CD4-positive, alpha-beta memory T cell (primary cell): Measurements from ENCODE around the gene SEC14L3. TPM values are rescaled to one million over a fixed set of nuclear protein-coding genes. Genes with fewer than 3 reads are reported as not detected.

Source experiments
- CTCF ChIA-PET: fragments of 350-600 bp; sonication (Branson Sonifier 250); formaldehyde crosslinking; loops from one replicate; lab custom pipeline; 2021; ENCODE audit warnings: inconsistent platforms; ENCODE audit not compliant: partially characterized antibody; lab: Charles Lee
- POLR2A ChIA-PET: fragments of 350-600 bp; sonication (Branson Sonifier 250); formaldehyde crosslinking; loops from one replicate; lab custom pipeline; 2021; ENCODE audit not compliant: partially characterized antibody; lab: Charles Lee
- DNase-seq, 5 donors: peaks; one replicate each; pipeline versions ENCODE4 v3.0.0 to v3.0.0-alpha.2; 2020 to 2022; ENCODE audit warnings: mixed read lengths in 1 of 5
- H3K27ac ChIP-seq: one replicate; pipeline ENCODE4 v1.7.0; 2013; ENCODE audit warnings: low read depth, low read length
- H3K27me3 ChIP-seq: 2 replicates; pipeline ENCODE4 v1.7.0; 2013; ENCODE audit warnings: mild to moderate bottlenecking, low read length, moderate library complexity; ENCODE audit not compliant: insufficient read depth
- H3K36me3 ChIP-seq: 2 replicates; pipeline ENCODE4 v1.7.0; 2013; ENCODE audit warnings: mild to moderate bottlenecking, low read length, moderate library complexity; ENCODE audit not compliant: insufficient read depth
- H3K4me1 ChIP-seq: 2 replicates; pipeline ENCODE4 v1.7.0; 2013; ENCODE audit warnings: mild to moderate bottlenecking, low read length, moderate library complexity; ENCODE audit not compliant: insufficient read depth
- H3K4me3 ChIP-seq, 2 donors: one replicate each; pipeline ENCODE4 v1.7.0; 2013; ENCODE audit warnings: low read length in 2 of 2, mild to moderate bottlenecking in 1 of 2
- H3K9me3 ChIP-seq, 2 donors: one replicate each; pipeline ENCODE4 v1.7.0; 2013; ENCODE audit warnings: low read length in 2 of 2, control low read depth in 1 of 2; ENCODE audit not compliant: control insufficient read depth in 1 of 2
- H3K27ac Mint-ChIP-seq, 7 donors: one replicate each; pipeline ENCODE4 v1.8.0; 2020 to 2021; ENCODE audit warnings: mixed read lengths in 7 of 7, mild to moderate bottlenecking in 6 of 7, inconsistent platforms in 3 of 7, moderate library complexity in 3 of 7
- H3K27me3 Mint-ChIP-seq, 2 donors: one replicate each; pipeline ENCODE4 v1.8.0; 2020 to 2021; ENCODE audit warnings: mixed read lengths in 2 of 2
- H3K36me3 Mint-ChIP-seq, 2 donors: one replicate each; pipeline ENCODE4 v1.8.0; 2020 to 2021; ENCODE audit warnings: mixed read lengths in 2 of 2, inconsistent platforms in 1 of 2, mild to moderate bottlenecking in 1 of 2
- H3K4me1 Mint-ChIP-seq, 4 donors: one replicate each; pipeline ENCODE4 v1.8.0; 2020 to 2021; ENCODE audit warnings: mixed read lengths in 4 of 4, mild to moderate bottlenecking in 1 of 4
- H3K4me3 Mint-ChIP-seq, 8 donors: one replicate each; pipeline ENCODE4 v1.8.0; 2020 to 2021; ENCODE audit warnings: mixed read lengths in 8 of 8, mild to moderate bottlenecking in 7 of 8, moderate library complexity in 6 of 8, inconsistent platforms in 3 of 8
- H3K9me3 Mint-ChIP-seq, 8 donors: one replicate each; pipeline ENCODE4 v1.8.0; 2020 to 2021; ENCODE audit warnings: mixed read lengths in 8 of 8, mild to moderate bottlenecking in 5 of 8, inconsistent platforms in 3 of 8, moderate library complexity in 1 of 8
- intact Hi-C: fragments of 100-400 bp; cut with micrococcal nuclease; formaldehyde crosslinking; loops from one replicate; pipeline ENCODE4 v1.15.1; 2023
- polyA plus RNA-seq, 2 donors: library from polyadenylated mRNA; unstranded; fragments of 300-500 nt; fragmentation: Illumina TruSeq; gene quantifications; one replicate each; pipeline ENCODE4 v1.2.3, GENCODE V29; 2021
- total RNA-seq, 2 experiments: library from RNA; stranded (reverse); gene quantifications; one replicate each; pipeline ENCODE4 v1.2.3, GENCODE V29; 2021

Gene SEC14L3
- total RNA-seq (not detected), polyA plus RNA-seq (not detected)

GRCh38 chr22:30471616-30472318, at the start of gene SEC14L3:
SEC14L3 (minus strand) TSS chr22:30472017; CDS start chr22:30471958, 59 bp downstream.
- H3K36me3 ChIP-seq, result no peaks in the 10 kb centered on the region
- H3K4me3 ChIP-seq, result no peak within 1 kb of the TSS
- Mint-ChIP-seq H3K9me3 (no peaks in the 10 kb centered on the region), H3K27ac (peak within 1 kb of the TSS in 3 of 7 donors; percentile 35 to 83 (median 54)), H3K36me3 (no peaks in the 10 kb centered on the region), H3K4me3 (no peak within 1 kb of the TSS), H3K4me1 (peaks cover 10 to 15% (median 13%) of the 10 kb centered on the region in 4 donors), H3K27me3 (peaks cover 15 to 20% of the 10 kb centered on the region in 2 donors)
- ChIA-PET POLR2A (no interaction called here), CTCF (interaction anchor here (1.0 kb wide), 1 partner anchor 12 kb away, joined by 4 read pairs; no protein-coding TSS in a partner anchor)
- H3K27me3 ChIP-seq, result no peaks in the 10 kb centered on the region
- H3K9me3 ChIP-seq, result no peaks in the 10 kb centered on the region
- peaks cover 6% of the 10 kb centered on the region for H3K4me1 ChIP-seq
- H3K27ac ChIP-seq, result no peak within 1 kb of the TSS
- intact Hi-C loops, result no loop called here
- DNase-seq, result no peak

- ChIA-PET CTCF (no interaction called here), POLR2A (no interaction called here)
- Mint-ChIP-seq H3K27ac (no peak overlapping the region), H3K27me3 (peaks cover 5% of the 10 kb centered on the region in 2 donors), H3K4me3 (no peak overlapping the region), H3K4me1 (no peaks in the 10 kb centered on the region), H3K9me3 (no peaks in the 10 kb centered on the region), H3K36me3 (no peaks in the 10 kb centered on the region)
- intact Hi-C loops, result no loop called here
- H3K9me3 ChIP-seq, result no peaks in the 10 kb centered on the region
- H3K36me3 ChIP-seq, result no peaks in the 10 kb centered on the region
- H3K4me3 ChIP-seq, result no peak overlapping the region
- H3K27ac ChIP-seq, result no peak overlapping the region
- no peaks in the 10 kb centered on the region for H3K4me1 ChIP-seq
- no peaks in the 10 kb centered on the region for H3K27me3 ChIP-seq
- no peak for DNase-seq
These were observed 48.1 kb upstream of the SEC14L3 start for GRCh38 chr22:30519842-30520425.

DNA sequence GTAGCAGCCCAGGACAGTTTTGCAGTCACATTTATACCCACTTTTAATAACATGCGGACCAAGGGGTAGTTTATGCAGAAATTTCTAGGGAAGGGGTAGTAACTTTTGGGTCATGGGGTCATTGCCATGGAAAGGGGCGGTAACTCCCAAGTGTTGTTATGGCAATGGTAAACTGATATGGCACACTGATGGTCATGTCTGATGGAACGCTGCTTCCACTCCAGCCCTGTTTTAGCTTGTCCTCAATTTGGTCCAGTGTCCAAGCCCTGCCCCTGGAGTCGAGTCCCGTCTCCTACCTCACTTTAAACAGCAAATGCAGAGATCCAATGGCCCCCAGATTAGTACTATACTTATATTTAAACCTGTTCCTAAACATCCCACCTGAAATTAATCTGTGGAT, 44.9 kb upstream of the SEC14L3 start:
- H3K36me3 Mint-ChIP-seq, result no peaks in the 10 kb centered on the region
- Histone ChIP-seq H3K4me1 (no peaks in the 10 kb centered on the region), H3K4me3 (no peak overlapping the region), H3K36me3 (no peaks in the 10 kb centered on the region), H3K9me3 (no peaks in the 10 kb centered on the region), H3K27me3 (no peaks in the 10 kb centered on the region), H3K27ac (no peak overlapping the region)
- peaks cover 4 to 5% of the 10 kb centered on the region in 2 donors for H3K27me3 Mint-ChIP-seq
- no peak overlapping the region for H3K4me3 Mint-ChIP-seq
- no peaks in the 10 kb centered on the region for H3K4me1 Mint-ChIP-seq
- no peak for DNase-seq
- H3K9me3 Mint-ChIP-seq, result no peaks in the 10 kb centered on the region
- H3K27ac Mint-ChIP-seq, result no peak overlapping the region
- intact Hi-C loops, result no loop called here
- ChIA-PET CTCF (no interaction called here), POLR2A (no interaction called here)

GRCh38 chr22:30516273-30516672, 44.5 kb upstream of the SEC14L3 start:
- H3K27me3 Mint-ChIP-seq, result peaks cover 4 to 5% of the 10 kb centered on the region in 2 donors
- no peaks in the 10 kb centered on the region for H3K4me1 ChIP-seq
- no peak overlapping the region for H3K27ac Mint-ChIP-seq
- no peak overlapping the region for H3K4me3 Mint-ChIP-seq
- H3K9me3 Mint-ChIP-seq, result no peaks in the 10 kb centered on the region
- H3K36me3 Mint-ChIP-seq, result no peaks in the 10 kb centered on the region
- no peaks in the 10 kb centered on the region for H3K9me3 ChIP-seq
- no peak overlapping the region for H3K4me3 ChIP-seq
- intact Hi-C loops, result no loop called here
- CTCF ChIA-PET, result no interaction called here
- no peaks in the 10 kb centered on the region for H3K4me1 Mint-ChIP-seq
- POLR2A ChIA-PET, result no interaction called here
- H3K36me3 ChIP-seq, result no peaks in the 10 kb centered on the region
- no peak for DNase-seq
- H3K27me3 ChIP-seq, result no peaks in the 10 kb centered on the region
- H3K27ac ChIP-seq, result no peak overlapping the region

DNA sequence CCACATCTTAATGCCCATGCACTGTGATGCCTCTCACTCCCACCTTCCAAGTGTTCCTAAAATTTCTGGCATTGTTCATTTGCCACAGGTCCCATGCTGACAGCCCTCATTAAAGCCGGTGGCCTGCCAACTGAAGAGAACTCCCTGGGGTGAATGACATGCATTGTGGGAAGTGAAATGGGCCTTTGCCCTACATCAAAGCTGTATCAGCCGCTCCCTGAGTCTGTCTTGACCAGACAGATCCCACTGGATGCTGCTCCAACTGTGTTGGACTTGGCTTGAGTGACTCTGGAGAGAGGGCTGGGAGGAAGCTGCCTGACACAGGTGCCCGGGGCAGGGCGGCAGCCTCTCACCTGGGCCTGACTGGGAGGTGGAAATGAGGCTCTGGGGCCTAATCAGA, 42.4 kb upstream of the SEC14L3 start:
- intact Hi-C loops, result no loop called here
- Histone ChIP-seq H3K9me3 (no peaks in the 10 kb centered on the region), H3K27ac (no peak overlapping the region), H3K4me1 (no peaks in the 10 kb centered on the region), H3K4me3 (no peak overlapping the region), H3K36me3 (no peaks in the 10 kb centered on the region), H3K27me3 (no peaks in the 10 kb centered on the region)
- H3K4me1 Mint-ChIP-seq, result no peaks in the 10 kb centered on the region
- H3K27ac Mint-ChIP-seq, result no peak overlapping the region
- POLR2A ChIA-PET, result no interaction called here
- DNase-seq, result no peak
- H3K4me3 Mint-ChIP-seq, result no peak overlapping the region
- H3K27me3 Mint-ChIP-seq, result peaks cover 2% of the 10 kb centered on the region in 2 donors
- H3K9me3 Mint-ChIP-seq, result no peaks in the 10 kb centered on the region
- CTCF ChIA-PET, result no interaction called here
- H3K36me3 Mint-ChIP-seq, result no peaks in the 10 kb centered on the region

- intact Hi-C loops, result no loop called here
- Mint-ChIP-seq H3K27me3 (peaks cover 2% of the 10 kb centered on the region in 2 donors), H3K36me3 (no peaks in the 10 kb centered on the region), H3K9me3 (no peaks in the 10 kb centered on the region), H3K27ac (no peak overlapping the region), H3K4me1 (no peaks in the 10 kb centered on the region), H3K4me3 (no peak overlapping the region)
- no peaks in the 10 kb centered on the region for H3K36me3 ChIP-seq
- H3K9me3 ChIP-seq, result no peaks in the 10 kb centered on the region
- no peaks in the 10 kb centered on the region for H3K27me3 ChIP-seq
- no peak for DNase-seq
- H3K4me3 ChIP-seq, result no peak overlapping the region
- no peak overlapping the region for H3K27ac ChIP-seq
- CTCF ChIA-PET, result no interaction called here
- POLR2A ChIA-PET, result no interaction called here
- H3K4me1 ChIP-seq, result no peaks in the 10 kb centered on the region
These were observed 41.6 kb upstream of the SEC14L3 start for GRCh38 chr22:30513462-30513861.

GRCh38 chr22:30511911-30512310, 40.1 kb upstream of the SEC14L3 start:
- Histone ChIP-seq H3K4me1 (no peaks in the 10 kb centered on the region), H3K4me3 (no peak overlapping the region), H3K27ac (no peak overlapping the region), H3K9me3 (no peaks in the 10 kb centered on the region), H3K36me3 (no peaks in the 10 kb centered on the region), H3K27me3 (no peaks in the 10 kb centered on the region)
- ChIA-PET CTCF (no interaction called here), POLR2A (no interaction called here)
- intact Hi-C loops, result no loop called here
- H3K27ac Mint-ChIP-seq, result no peak overlapping the region
- no peak overlapping the region for H3K4me3 Mint-ChIP-seq
- DNase-seq, result no peak
- no peaks in the 10 kb centered on the region for H3K4me1 Mint-ChIP-seq
- no peaks in the 10 kb centered on the region for H3K9me3 Mint-ChIP-seq
- no peaks in the 10 kb centered on the region for H3K36me3 Mint-ChIP-seq
- peaks cover 0 to 2% of the 10 kb centered on the region in 2 donors for H3K27me3 Mint-ChIP-seq
